K562 (cell line): ENCODE results near the gene CD109.

Source experiments
- CHD2 ChIP-seq: IDR thresholded peaks from 2 replicates; pipeline ENCODE4 v1.6.1; 2011; ENCODE audit warnings: low read depth, low read length
- CLOCK ChIP-seq: fragments of 250-450 bp; sonication (Bioruptor Pico); IDR thresholded peaks from 2 replicates; pipeline ENCODE4 v1.4.0; 2020; ENCODE audit warnings: mild to moderate bottlenecking, moderate library complexity, borderline replicate concordance
- CTCF ChIP-seq, 3 experiments: IDR thresholded peaks in 2 of 3; conservative IDR thresholded peaks in 1 of 3; 2 replicates each; pipeline ENCODE4 v1.5.1; 2011 to 2012; ENCODE audit warnings: low read length in 3 of 3, mild to moderate bottlenecking in 3 of 3, control low read depth in 2 of 3, improper control_type of control experiment in 1 of 3, inconsistent platforms in 1 of 3, low read depth in 1 of 3, mixed read lengths in 1 of 3, moderate library complexity in 1 of 3; ENCODE audit not compliant: insufficient read depth in 2 of 3
- E2F1 ChIP-seq: sonication (generic); formaldehyde crosslinking; IDR thresholded peaks from 2 replicates; pipeline ENCODE4 v1.8.1; 2023; ENCODE audit warnings: mild to moderate bottlenecking, missing genetic modification reagents, moderate library complexity
- EZH2 ChIP-seq: IDR thresholded peaks from 2 replicates; pipeline ENCODE4 v1.6.1; 2012; ENCODE audit warnings: low read depth, mild to moderate bottlenecking, inconsistent platforms, low read length, borderline replicate concordance
- ILF3 ChIP-seq: fragments of 450-650 bp; IDR thresholded peaks from 2 replicates; pipeline ENCODE4 v1.6.1; 2018; ENCODE audit warnings: antibody characterized with exemption, mild to moderate bottlenecking, moderate library complexity, borderline replicate concordance
- REST ChIP-seq, 2 experiments: fragments of 450-650 bp; formaldehyde crosslinking in 1 of 2; IDR thresholded peaks; 2 replicates each; pipeline versions ENCODE4 v1.4.0 to v1.6.1; 2014 to 2020; ENCODE audit warnings: mild to moderate bottlenecking in 2 of 2, borderline replicate concordance in 1 of 2, low read depth in 1 of 2
- RFX5 ChIP-seq: IDR thresholded peaks from 2 replicates; pipeline ENCODE4 v1.6.1; 2011; ENCODE audit warnings: low read depth, mild to moderate bottlenecking, improper control_type of control experiment, low read length
- RNF219 ChIP-seq: fragments of 250-450 bp; sonication (Bioruptor Pico); IDR thresholded peaks from 2 replicates; pipeline ENCODE4 v1.5.0; 2022; ENCODE audit warnings: mild to moderate bottlenecking
- USF2 ChIP-seq: sonication (generic); formaldehyde crosslinking; IDR thresholded peaks from 2 replicates; pipeline ENCODE4 v1.5.0; 2020; ENCODE audit warnings: missing genetic modification reagents
- ZNF165 ChIP-seq: fragments of 250-450 bp; sonication (Bioruptor Pico); IDR thresholded peaks from 2 replicates; pipeline ENCODE4 v1.4.0; 2020; ENCODE audit warnings: borderline replicate concordance
- ZNF449 ChIP-seq: fragments of 250-450 bp; sonication (Bioruptor Pico); IDR thresholded peaks from 2 replicates; pipeline ENCODE4 v1.8.0; 2022; ENCODE audit warnings: moderate library complexity, mild to moderate bottlenecking, inconsistent platforms
- ZSCAN29 ChIP-seq: fragments of 450-650 bp; IDR thresholded peaks from 2 replicates; pipeline ENCODE4 v1.6.1; 2017

GRCh38 chr6:73696966-73697655, 1.1 kb downstream of the CD109 start:
- TF ChIP-seq RFX5 (no peak), E2F1 (CRISPR knock-in tag) (no peak), ZNF449 (CRISPR knock-in tag) (no peak), EZH2 (no peak), CTCF (IDR thresholded peaks at IDR 0.05 in 2 of 3, conservative IDR thresholded peaks at IDR 0.05 in 1 of 3; ENCODE audit: insufficient read depth in 2 of 3, low read depth in 1 of 3, low read length in 3 of 3) (no peak), RNF219 (CRISPR knock-in tag) (no peak), REST (IDR thresholded peaks at IDR 0.05; ENCODE audit: borderline replicate concordance) (no peak), REST (CRISPR knock-in tag; IDR thresholded peaks at IDR 0.05; ENCODE audit: low read depth) (no peak), CLOCK (CRISPR knock-in tag) (no peak), CHD2 (no peak), ILF3 (no peak), USF2 (CRISPR knock-in tag) (no peak), ZNF165 (no peak), ZSCAN29 (no peak)
